Naive thymus-derived CD8-positive, alpha-beta T cell (primary cell): ENCODE results near the gene IQCM. TPM values are rescaled to one million over a fixed set of nuclear protein-coding genes. Genes with fewer than 3 reads are reported as not detected.

ENCODE experiments used
- ATAC-seq, 2 donors: fragments of 150-1000 bp; cut with Tn5 transposase in 1 of 2; sonication (Bioruptor Pico), chemical (Tn5 transposase) in 1 of 2; 1 replicate in 1 of 2; 2 replicates in 1 of 2; pipeline ENCODE4 v1.10.0; 2021; ENCODE audit warnings: mild to moderate bottlenecking in 2 of 2, moderate library complexity in 2 of 2
- POLR2A ChIA-PET: fragments of 350-600 bp; sonication (Branson Sonifier 250); formaldehyde crosslinking; loops from one replicate; lab custom pipeline; 2021; ENCODE audit warnings: antibody characterized with exemption; lab: Charles Lee
- DNase-seq, 10 donors: peaks; one replicate each; pipeline versions ENCODE4 v3.0.0 to v3.0.0-alpha.2; 2020 to 2022
- H3K27ac Mint-ChIP-seq, 10 donors: one replicate each; pipeline ENCODE4 v1.8.0; 2020 to 2022; ENCODE audit warnings: mild to moderate bottlenecking in 10 of 10, mixed read lengths in 10 of 10, moderate library complexity in 4 of 10, inconsistent platforms in 1 of 10
- H3K27me3 Mint-ChIP-seq, 5 donors: one replicate each; pipeline ENCODE4 v1.8.0; 2021 to 2022; ENCODE audit warnings: mixed read lengths in 5 of 5
- H3K36me3 Mint-ChIP-seq, 3 donors: one replicate each; pipeline ENCODE4 v1.8.0; 2020 to 2022; ENCODE audit warnings: mixed read lengths in 3 of 3, mild to moderate bottlenecking in 2 of 3, inconsistent platforms in 1 of 3
- H3K4me1 Mint-ChIP-seq, 4 donors: one replicate each; pipeline ENCODE4 v1.8.0; 2021 to 2022; ENCODE audit warnings: mixed read lengths in 4 of 4
- H3K4me3 Mint-ChIP-seq, 10 donors: one replicate each; pipeline ENCODE4 v1.8.0; 2020 to 2022; ENCODE audit warnings: mild to moderate bottlenecking in 10 of 10, mixed read lengths in 10 of 10, moderate library complexity in 6 of 10, inconsistent platforms in 1 of 10
- H3K9me3 Mint-ChIP-seq, 9 donors: one replicate each; pipeline ENCODE4 v1.8.0; 2020 to 2022; ENCODE audit warnings: mixed read lengths in 9 of 9, mild to moderate bottlenecking in 3 of 9, inconsistent platforms in 1 of 9, moderate library complexity in 1 of 9
- polyA plus RNA-seq, 3 donors: library from polyadenylated mRNA; unstranded; fragments of 300-500 nt; fragmentation: Illumina TruSeq; gene quantifications; one replicate each; pipeline ENCODE4 v1.2.3, GENCODE V29; 2021
- total RNA-seq, 8 experiments: library from RNA in 2 of 8; stranded (reverse) in 2 of 8; gene quantifications; one replicate each; pipeline ENCODE4 v1.2.3 and lab custom pipeline; 2021 to 2026

The IQCM gene
- total and polyA plus RNA-seq, 5 experiments from 2014 or later, result not detected

- Mint-ChIP-seq H3K36me3 (no peaks in the 10 kb centered on the region), H3K27ac (no peak overlapping the region), H3K4me1 (no peaks in the 10 kb centered on the region), H3K4me3 (no peak overlapping the region), H3K27me3 (peaks cover 0 to 8% (median 2%) of the 10 kb centered on the region in 5 donors), H3K9me3 (peaks cover 0 to 10% (median 0%) of the 10 kb centered on the region in 9 donors)
- DNase-seq (no peak), ATAC-seq (no peak)
- POLR2A ChIA-PET, result no interaction called here
These were observed 20.4 kb downstream of the IQCM start for GRCh38 chr4:149795256-149795655.

DNA sequence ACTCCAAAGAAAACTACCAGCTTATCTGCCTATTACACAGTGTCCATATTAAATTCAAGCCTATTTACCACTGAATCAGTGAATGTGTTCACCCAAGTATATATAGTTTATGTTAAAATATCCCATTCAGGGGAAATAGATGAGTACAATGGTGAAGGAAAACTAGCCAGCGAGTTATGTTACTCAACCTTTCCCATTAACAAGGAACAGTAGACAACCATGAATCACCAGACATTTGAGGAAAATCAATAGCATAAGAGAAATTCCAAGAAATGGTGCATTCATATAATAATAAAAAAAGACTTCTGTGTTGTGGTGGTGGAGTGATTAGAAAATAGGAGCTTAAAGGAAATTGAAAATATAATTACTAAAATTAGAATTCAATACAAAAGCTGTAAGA is 21.3 kb downstream of the IQCM start:
- no peaks in the 10 kb centered on the region for H3K36me3 Mint-ChIP-seq
- H3K27me3 Mint-ChIP-seq, result peaks cover 0 to 8% (median 2%) of the 10 kb centered on the region in 5 donors
- H3K4me1 Mint-ChIP-seq, result no peaks in the 10 kb centered on the region
- no peak for ATAC-seq
- H3K4me3 Mint-ChIP-seq, result no peak overlapping the region
- POLR2A ChIA-PET, result no interaction called here
- peaks cover 0 to 10% (median 0%) of the 10 kb centered on the region in 9 donors for H3K9me3 Mint-ChIP-seq
- DNase-seq, result no peak
- H3K27ac Mint-ChIP-seq, result no peak overlapping the region

GRCh38 chr4:149793459-149793858 is 22.2 kb downstream of the IQCM start:
- POLR2A ChIA-PET, result no interaction called here
- no peak for ATAC-seq

DNA sequence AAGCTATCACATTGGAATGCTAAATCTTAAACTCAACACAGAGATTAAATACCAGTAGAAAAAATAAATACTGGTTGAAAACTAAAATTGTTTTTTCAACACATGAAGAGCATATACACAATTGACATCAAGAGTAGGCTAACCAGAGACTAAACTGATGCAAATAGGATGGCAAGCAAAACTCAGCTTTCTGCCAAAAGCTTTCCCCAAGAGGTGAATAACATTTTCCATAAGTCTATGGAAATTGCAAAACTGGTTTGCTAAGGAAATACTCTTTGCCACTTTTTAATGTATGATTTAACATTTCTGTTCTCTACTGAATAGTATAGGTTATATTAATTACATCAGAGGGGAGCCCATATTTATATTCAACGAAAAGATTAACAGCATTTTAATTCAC is 23.8 kb downstream of the IQCM start:
- no peaks in the 10 kb centered on the region for H3K36me3 Mint-ChIP-seq
- H3K4me3 Mint-ChIP-seq, result no peak overlapping the region
- no peaks in the 10 kb centered on the region for H3K4me1 Mint-ChIP-seq
- POLR2A ChIA-PET, result no interaction called here
- H3K27ac Mint-ChIP-seq, result no peak overlapping the region
- H3K27me3 Mint-ChIP-seq, result peaks cover 0 to 4% (median under 1%) of the 10 kb centered on the region in 5 donors
- ATAC-seq, result no peak
- no peak for DNase-seq
- H3K9me3 Mint-ChIP-seq, result peaks cover 0 to 10% (median 0%) of the 10 kb centered on the region in 9 donors

More at GRCh38 chr4:149793459-149793858, 22.2 kb downstream of the IQCM start:
- H3K36me3 Mint-ChIP-seq, result no peaks in the 10 kb centered on the region
- peaks cover 0 to 8% (median 2%) of the 10 kb centered on the region in 5 donors for H3K27me3 Mint-ChIP-seq
- no peak for DNase-seq
- H3K4me3 Mint-ChIP-seq, result no peak overlapping the region
- H3K4me1 Mint-ChIP-seq, result no peaks in the 10 kb centered on the region
- H3K27ac Mint-ChIP-seq, result no peak overlapping the region
- H3K9me3 Mint-ChIP-seq, result peaks cover 0 to 10% (median 0%) of the 10 kb centered on the region in 9 donors

- H3K36me3 Mint-ChIP-seq, result no peaks in the 10 kb centered on the region
- no peak overlapping the region for H3K4me3 Mint-ChIP-seq
- no peak for ATAC-seq
- peaks cover 0 to 4% (median 0%) of the 10 kb centered on the region in 5 donors for H3K27me3 Mint-ChIP-seq
- POLR2A ChIA-PET, result interaction anchor here (0.6 kb wide), 1 partner anchor 17 kb away, joined by 3 read pairs; no protein-coding TSS in a partner anchor
- H3K9me3 Mint-ChIP-seq, result peaks cover 0 to 10% (median 0%) of the 10 kb centered on the region in 9 donors
- no peaks in the 10 kb centered on the region for H3K4me1 Mint-ChIP-seq
- no peak for DNase-seq
- H3K27ac Mint-ChIP-seq, result no peak overlapping the region
These were observed 25.3 kb downstream of the IQCM start for GRCh38 chr4:149790172-149790907.

- Mint-ChIP-seq H3K4me1 (no peaks in the 10 kb centered on the region), H3K27me3 (peaks cover 0 to 4% (median 0%) of the 10 kb centered on the region in 5 donors), H3K9me3 (peaks cover 0 to 4% (median 0%) of the 10 kb centered on the region in 9 donors), H3K36me3 (no peaks in the 10 kb centered on the region), H3K27ac (no peak overlapping the region), H3K4me3 (no peak overlapping the region)
- DNase-seq, result no peak
- POLR2A ChIA-PET, result no interaction called here
- no peak for ATAC-seq
These were observed 27.3 kb downstream of the IQCM start for GRCh38 chr4:149788300-149788699.

DNA sequence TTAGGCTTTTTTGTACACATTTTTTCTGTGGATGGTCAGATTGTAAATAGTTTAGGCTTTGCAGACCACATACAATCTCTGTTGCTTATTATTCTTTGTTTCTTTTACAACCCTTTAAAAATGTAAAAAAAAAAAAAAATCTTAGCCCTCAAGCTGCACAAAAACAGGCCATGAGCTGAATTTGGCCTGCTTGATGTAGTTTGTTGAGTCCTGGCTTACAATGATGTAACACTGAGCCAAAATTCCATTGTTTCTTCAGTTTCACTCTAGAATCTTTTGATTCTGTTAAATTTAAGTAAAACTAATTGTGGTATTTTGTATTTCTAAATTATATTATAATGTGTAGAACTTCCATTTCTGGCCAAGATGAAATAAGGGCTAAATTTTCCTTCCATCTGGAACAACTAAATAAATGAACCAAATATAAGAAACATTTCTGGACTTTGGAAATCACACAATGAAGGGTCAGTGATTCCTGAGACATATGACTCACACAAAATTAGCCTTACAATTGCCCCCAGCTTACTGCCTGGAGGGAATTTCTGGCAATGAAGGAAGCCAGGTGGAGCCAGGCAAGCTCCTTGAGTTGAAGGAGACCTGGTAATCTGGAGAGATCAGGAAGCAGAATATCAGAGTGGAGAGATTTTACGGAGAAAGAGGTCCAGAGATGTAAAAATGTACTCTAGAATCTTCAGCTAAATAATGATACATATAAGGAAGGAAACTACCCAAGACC is 29.8 kb downstream of the IQCM start:
- peaks cover 0 to 4% (median 0%) of the 10 kb centered on the region in 5 donors for H3K27me3 Mint-ChIP-seq
- no peaks in the 10 kb centered on the region for H3K4me1 Mint-ChIP-seq
- peaks cover 0 to 4% (median 0%) of the 10 kb centered on the region in 9 donors for H3K9me3 Mint-ChIP-seq
- no peaks in the 10 kb centered on the region for H3K36me3 Mint-ChIP-seq
- no peak for ATAC-seq
- DNase-seq, result no peak
- POLR2A ChIA-PET, result no interaction called here
- H3K27ac Mint-ChIP-seq, result no peak overlapping the region
- H3K4me3 Mint-ChIP-seq, result no peak overlapping the region

DNA sequence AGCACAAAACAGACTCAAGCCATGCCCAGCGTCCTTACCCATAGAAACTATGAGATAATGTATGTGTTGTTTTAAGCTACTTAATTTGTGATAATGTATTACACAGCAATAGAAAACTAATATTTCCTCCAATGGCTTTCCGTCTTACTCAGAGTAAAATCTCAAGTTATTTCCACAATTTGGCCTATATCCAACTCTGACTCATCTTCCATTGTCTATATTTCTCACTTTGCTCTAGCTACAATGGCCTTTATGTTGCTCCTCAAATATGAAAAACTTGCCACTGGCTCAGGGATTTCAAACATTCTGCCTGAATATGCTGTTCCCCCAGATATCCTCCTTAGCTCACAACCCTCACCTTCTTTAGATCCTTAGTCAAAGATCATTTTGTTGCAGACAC is 31.6 kb downstream of the IQCM start:
- no peak overlapping the region for H3K27ac Mint-ChIP-seq
- no peak for DNase-seq
- POLR2A ChIA-PET, result no interaction called here
- peaks cover 0 to 4% (median 0%) of the 10 kb centered on the region in 5 donors for H3K27me3 Mint-ChIP-seq
- peaks cover 0 to 4% (median 0%) of the 10 kb centered on the region in 9 donors for H3K9me3 Mint-ChIP-seq
- ATAC-seq, result no peak
- H3K4me1 Mint-ChIP-seq, result no peaks in the 10 kb centered on the region
- H3K36me3 Mint-ChIP-seq, result no peaks in the 10 kb centered on the region
- no peak overlapping the region for H3K4me3 Mint-ChIP-seq

GRCh38 chr4:149781150-149781549 is 34.5 kb downstream of the IQCM start:
- Mint-ChIP-seq H3K4me1 (no peaks in the 10 kb centered on the region), H3K27ac (no peak overlapping the region), H3K36me3 (no peaks in the 10 kb centered on the region), H3K9me3 (peaks cover 0 to 3% (median 0%) of the 10 kb centered on the region in 9 donors), H3K4me3 (no peak overlapping the region), H3K27me3 (peaks cover 0 to 4% (median 0%) of the 10 kb centered on the region in 5 donors)
- DNase-seq (no peak), ATAC-seq (no peak)
- POLR2A ChIA-PET, result no interaction called here

GRCh38 chr4:149768477-149768876 is 47.2 kb downstream of the IQCM start:
- ATAC-seq, result no peak
- Mint-ChIP-seq H3K27me3 (no peaks in the 10 kb centered on the region), H3K27ac (no peak overlapping the region), H3K36me3 (no peaks in the 10 kb centered on the region), H3K4me1 (no peaks in the 10 kb centered on the region), H3K9me3 (peaks cover 0 to 15% (median 0%) of the 10 kb centered on the region in 9 donors), H3K4me3 (no peak overlapping the region)
- no peak for DNase-seq
- POLR2A ChIA-PET, result no interaction called here

DNA sequence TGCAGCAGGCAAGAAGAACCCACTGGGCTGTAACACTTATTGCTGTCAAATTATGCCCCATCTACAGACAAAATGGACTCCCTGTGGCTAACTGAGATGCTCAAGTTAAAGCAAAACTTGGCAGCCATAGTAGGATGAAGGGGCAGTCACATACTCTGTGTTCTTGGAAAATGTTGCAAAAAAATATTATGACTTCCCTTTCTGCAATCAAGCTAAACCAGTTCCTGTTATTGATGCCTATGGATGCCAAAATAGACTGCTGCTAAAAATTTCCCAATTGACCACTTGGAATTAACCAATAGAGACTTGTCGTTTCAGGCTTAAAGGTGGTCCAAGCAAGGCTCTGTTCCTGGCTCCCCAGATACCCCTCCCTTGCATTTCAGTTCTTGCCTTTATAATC is 49.5 kb downstream of the IQCM start:
- Mint-ChIP-seq H3K27me3 (no peaks in the 10 kb centered on the region), H3K4me3 (no peak overlapping the region), H3K4me1 (no peaks in the 10 kb centered on the region), H3K36me3 (no peaks in the 10 kb centered on the region), H3K9me3 (peaks cover 0 to 12% (median 0%) of the 10 kb centered on the region in 9 donors), H3K27ac (no peak overlapping the region)
- DNase-seq, result no peak
- ATAC-seq, result no peak
- POLR2A ChIA-PET, result no interaction called here

- POLR2A ChIA-PET, result no interaction called here
- DNase-seq (no peak), ATAC-seq (no peak)
- Mint-ChIP-seq H3K36me3 (no peaks in the 10 kb centered on the region), H3K4me1 (no peaks in the 10 kb centered on the region), H3K9me3 (peaks cover 0 to 12% (median 0%) of the 10 kb centered on the region in 9 donors), H3K4me3 (no peak overlapping the region), H3K27me3 (no peaks in the 10 kb centered on the region), H3K27ac (peak overlapping the region in 1 of 10 donors; percentile 30)
These were observed 50.0 kb downstream of the IQCM start for GRCh38 chr4:149765630-149766029.

GRCh38 chr4:149755969-149756368 is 59.7 kb downstream of the IQCM start:
- POLR2A ChIA-PET, result no interaction called here
- Mint-ChIP-seq H3K9me3 (peaks cover 0 to 4% (median 0%) of the 10 kb centered on the region in 9 donors), H3K27me3 (peaks cover 0 to 6% (median 0%) of the 10 kb centered on the region in 5 donors), H3K27ac (no peak overlapping the region), H3K4me3 (no peak overlapping the region), H3K36me3 (no peaks in the 10 kb centered on the region), H3K4me1 (no peaks in the 10 kb centered on the region)
- DNase-seq (no peak), ATAC-seq (no peak)
